SK-N-SH (cell line): ENCODE results near the gene AGBL5. TPM values are rescaled to one million over a fixed set of nuclear protein-coding genes. Genes with fewer than 3 reads are reported as not detected.
A peak's percentile ranks its signal among the peaks of the same experiment; 100 is the strongest.

ENCODE experiments used
- CTCF ChIA-PET: fragments of 300-600, 350-600 bp; formaldehyde crosslinking; extraction: SDS; loops from one replicate; lab custom pipeline; 2021; lab: Yijun Ruan, JAX
- POLR2A ChIA-PET: fragments of 350-600 bp; sonication (Branson Sonifier 250); formaldehyde crosslinking; extraction: SDS; loops from one replicate; lab custom pipeline; 2020; ENCODE audit warnings: antibody characterized with exemption, inconsistent platforms; lab: Yijun Ruan, JAX
- DNase-seq: peaks from one replicate; pipeline ENCODE4 v3.0.0; 2012
- H2AFZ ChIP-seq: fragments of 200-600 bp; sonication (generic); 2 replicates; pipeline ENCODE4 v1.8.1; 2016; ENCODE audit warnings: antibody characterized with exemption, mild to moderate bottlenecking, low read depth
- H3F3A ChIP-seq: fragments of 200-600 bp; sonication (generic); replicated peaks from 2 replicates; pipeline ENCODE3; 2016; ENCODE audit warnings: antibody characterized with exemption, mild to moderate bottlenecking; ENCODE audit not compliant: insufficient read depth
- H3K27ac ChIP-seq, 2 experiments: fragments of 200-500 bp in 1 of 2; fragments of 200-600 bp in 1 of 2; sonication (Bioruptor generic) in 1 of 2; sonication (generic), shearing (Covaris generic) in 1 of 2; 2 replicates each; pipeline versions ENCODE4 v1.5.1 to v1.6.1; 2014 to 2016; ENCODE audit warnings: low read depth in 2 of 2, inconsistent platforms in 1 of 2, low read length in 1 of 2, mild to moderate bottlenecking in 1 of 2, mixed read lengths in 1 of 2
- H3K27me3 ChIP-seq: fragments of 200-600 bp; sonication (generic), shearing (Covaris generic); 2 replicates; pipeline ENCODE4 v1.6.1; 2016; ENCODE audit warnings: mixed run types; ENCODE audit not compliant: insufficient read depth
- H3K36me3 ChIP-seq, 2 experiments: fragments of 200-500 bp in 1 of 2; fragments of 200-600 bp in 1 of 2; sonication (Bioruptor generic) in 1 of 2; sonication (generic) in 1 of 2; replicated peaks in 1 of 2; 2 replicates each; pipeline versions ENCODE3 to v1.5.1; 2014 to 2016; ENCODE audit warnings: low read length in 1 of 2, mild to moderate bottlenecking in 1 of 2; ENCODE audit not compliant: insufficient read depth in 2 of 2, control insufficient read depth in 1 of 2
- H3K4me1 ChIP-seq, 2 experiments: fragments of 200-500 bp in 1 of 2; fragments of 200-600 bp in 1 of 2; sonication (Bioruptor generic) in 1 of 2; sonication (generic), shearing (Covaris generic) in 1 of 2; 2 replicates each; pipeline versions ENCODE4 v1.5.1 to v1.6.1; 2014 to 2016; ENCODE audit warnings: low read depth in 1 of 2, low read length in 1 of 2, mixed run types in 1 of 2; ENCODE audit not compliant: insufficient read depth in 2 of 2, control insufficient read depth in 1 of 2
- H3K4me2 ChIP-seq: fragments of 200-600 bp; sonication (generic), shearing (Covaris generic); 2 replicates; pipeline ENCODE4 v1.6.1; 2017; ENCODE audit warnings: mixed run types
- H3K4me3 ChIP-seq, 2 experiments: fragments of 200-500 bp in 1 of 2; fragments of 200-600 bp in 1 of 2; sonication (Bioruptor generic) in 1 of 2; sonication (generic), shearing (Covaris generic) in 1 of 2; 2 replicates each; pipeline versions ENCODE4 v1.5.1 to v1.8.1; 2014 to 2016; ENCODE audit warnings: low read depth in 2 of 2, inconsistent platforms in 1 of 2, low read length in 1 of 2, mild to moderate bottlenecking in 1 of 2, mixed read lengths in 1 of 2, moderate library complexity in 1 of 2
- H3K79me2 ChIP-seq: fragments of 200-600 bp; sonication (generic); 2 replicates; pipeline ENCODE4 v1.8.1; 2017; ENCODE audit warnings: mild to moderate bottlenecking; ENCODE audit not compliant: insufficient read depth
- H3K9ac ChIP-seq: fragments of 200-600 bp; sonication (generic); 2 replicates; pipeline ENCODE4 v1.6.1; 2017; ENCODE audit warnings: mixed run types
- H3K9me2 ChIP-seq: fragments of 200-600 bp; sonication (generic); 2 replicates; pipeline ENCODE4 v1.6.1; 2017; ENCODE audit warnings: mixed run types
- H3K9me3 ChIP-seq: fragments of 200-600 bp; sonication (generic); 2 replicates; pipeline ENCODE4 v1.6.1; 2017; ENCODE audit warnings: mixed run types, mild to moderate bottlenecking, moderate library complexity
- H4K20me1 ChIP-seq: fragments of 200-600 bp; sonication (generic); 2 replicates; pipeline ENCODE4 v1.6.1; 2017; ENCODE audit warnings: mild to moderate bottlenecking, mixed run types; ENCODE audit not compliant: insufficient read depth
- CHD2 ChIP-seq: fragments of 150-350 bp; IDR thresholded peaks from 2 replicates; pipeline ENCODE4 v1.6.1; 2018; ENCODE audit warnings: low read length; ENCODE audit not compliant: partially characterized antibody
- CTCF ChIP-seq: fragments of 200-600 bp; sonication (generic); IDR thresholded peaks from 2 replicates; pipeline ENCODE4 v1.6.1; 2017; ENCODE audit warnings: antibody characterized with exemption, mild to moderate bottlenecking, moderate library complexity
- EZH2phosphoT487 ChIP-seq: fragments of 200-600 bp; sonication (generic); IDR thresholded peaks from 2 replicates; pipeline ENCODE4 v1.6.1; 2017; ENCODE audit warnings: low read depth, mixed run types, mild to moderate bottlenecking, antibody characterized with exemption, moderate library complexity, borderline replicate concordance
- FOXJ3 ChIP-seq: sonication (generic); formaldehyde crosslinking; IDR thresholded peaks from 2 replicates; pipeline ENCODE4 v1.5.1; 2020; ENCODE audit warnings: mild to moderate bottlenecking, missing genetic modification reagents
- FOXM1 ChIP-seq: IDR thresholded peaks from 2 replicates; pipeline ENCODE4 v1.4.0; 2012; ENCODE audit warnings: low read depth, mild to moderate bottlenecking
- JUND ChIP-seq: IDR thresholded peaks from 2 replicates; pipeline ENCODE4 v1.4.0; 2012
- NRF1 ChIP-seq: IDR thresholded peaks from 2 replicates; pipeline ENCODE4 v1.6.1; 2012; ENCODE audit warnings: low read depth, mild to moderate bottlenecking, low read length
- POLR2AphosphoS5 ChIP-seq: IDR thresholded peaks from 2 replicates; pipeline ENCODE4 v1.6.1; 2012; ENCODE audit warnings: low read depth, low read length
- RAD21 ChIP-seq: IDR thresholded peaks from 2 replicates; pipeline ENCODE4 v1.6.1; 2012; ENCODE audit warnings: mild to moderate bottlenecking, low read length
- RCOR1 ChIP-seq: fragments of 150-350 bp; IDR thresholded peaks from 2 replicates; pipeline ENCODE4 v1.6.1; 2017; ENCODE audit warnings: antibody characterized with exemption, low read length
- REST ChIP-seq: IDR thresholded peaks from 2 replicates; pipeline ENCODE4 v1.6.1; 2012; ENCODE audit warnings: mild to moderate bottlenecking, low read depth, low read length, moderate library complexity
- RXRA ChIP-seq: IDR thresholded peaks from 2 replicates; pipeline ENCODE4 v1.4.0; 2012; ENCODE audit warnings: low read depth, mild to moderate bottlenecking, borderline replicate concordance
- SMC3 ChIP-seq: IDR thresholded peaks from 2 replicates; pipeline ENCODE4 v1.6.1; 2012; ENCODE audit warnings: low read depth, low read length, improper control_type of control experiment
- TCF12 ChIP-seq: IDR thresholded peaks from 2 replicates; pipeline ENCODE4 v1.4.0; 2012
- WGBS: methylation state at CpG from one replicate; pipeline ENCODE4 v1.1.6; 2017; ENCODE audit warnings: low lambda C conversion rate; 5-methylcytosine and 5-hydroxymethylcytosine counted together
- polyA plus RNA-seq, 3 experiments: library from polyadenylated mRNA; depleted of rRNA; stranded (reverse); fragments of >200 nt; gene quantifications; 2 replicates each; pipeline ENCODE4 v1.2.3, GENCODE V29; 2012

AGBL5 gene
- polyA plus RNA-seq, 1 of the 3 experiments (the other 2 are of a cell fraction): 45.5 TPM

GRCh38 chr2:27016801-27017325 lies 34.6 kb upstream of the AGBL5 start:
- Histone ChIP-seq H3K9ac (no peak overlapping the region), H3K4me2 (no peak overlapping the region), H3K27me3 (no peaks in the 10 kb centered on the region), H3K9me3 (no peaks in the 10 kb centered on the region), H2AFZ (no peak overlapping the region), H3K27ac (peak overlapping the region in 1 of 2 experiments; percentile 68; a peak in 1 of 4 replicates), H3K79me2 (no peaks in the 10 kb centered on the region), H3F3A (no peaks in the 10 kb centered on the region), H3K36me3 (no peaks in the 10 kb centered on the region), H3K4me1 (peaks cover 17 to 21% of the 10 kb centered on the region in 2 experiments; a peak in 2 of 4 replicates), H4K20me1 (peaks cover 6% of the 10 kb centered on the region; the same call in 1 of the 2 replicates), H3K4me3 (no peak overlapping the region), H3K9me2 (no peaks in the 10 kb centered on the region)
- WGBS: 73% methylated on average over 3 of the region's 3 CpGs
- POLR2A ChIA-PET: interaction anchor here (0.8 to 2.8 kb wide), 5 partner anchors 34 to 171 kb away, joined by 3 to 17 read pairs (median 4); no protein-coding TSS in a partner anchor
- TF ChIP-seq SMC3 (peak; percentile 95), JUND (no peak), POLR2AphosphoS5 (no peak), CTCF (peak; percentile 90), REST (no peak), TCF12 (no peak), FOXJ3 (CRISPR knock-in tag) (no peak), RAD21 (peak; percentile 94), RXRA (no peak), EZH2phosphoT487 (no peak), NRF1 (no peak), RCOR1 (no peak), FOXM1 (no peak), CHD2 (peak; percentile 67)
- DNase-seq: peak; percentile 86
- CTCF ChIA-PET: interaction anchor here (0.5 to 33.3 kb wide), 58 partner anchors 9 to 994 kb away, joined by 3 to 1017 read pairs (median 4); partner anchors contain the start of genes AGBL5, DPYSL5, EMILIN1 and KHK
